H1 (cell line): Measurements from ENCODE around the gene SNAPC2.
A peak's percentile ranks its signal among the peaks of the same experiment; 100 is the strongest.

Source experiments
- CHD1 ChIP-seq: IDR thresholded peaks from 2 replicates; pipeline ENCODE4 v1.6.1; 2012; ENCODE audit warnings: low read depth, low read length, improper control_type of control experiment
- CHD2 ChIP-seq: IDR thresholded peaks from 2 replicates; pipeline ENCODE4 v1.6.1; 2012; ENCODE audit warnings: low read length, improper control_type of control experiment
- CREB1 ChIP-seq: IDR thresholded peaks from 2 replicates; pipeline ENCODE4 v1.6.1; 2012; ENCODE audit warnings: inconsistent platforms
- CTCF ChIP-seq, 3 experiments: IDR thresholded peaks; 1 replicate in 2 of 3; 2 replicates in 1 of 3; pipeline versions ENCODE4 v1.5.1 to v1.6.1; 2011; ENCODE audit warnings: low read length in 3 of 3, mild to moderate bottlenecking in 3 of 3, inconsistent platforms in 2 of 3, low read depth in 1 of 3, moderate library complexity in 1 of 3; ENCODE audit not compliant: insufficient read depth in 1 of 3; ENCODE audit errors: control extremely low read depth in 1 of 3
- EP300 ChIP-seq, 2 experiments: IDR thresholded peaks; 1 replicate in 1 of 2; 2 replicates in 1 of 2; pipeline ENCODE4 v1.6.1; 2011 to 2012; ENCODE audit warnings: low read depth in 2 of 2, low read length in 2 of 2, mild to moderate bottlenecking in 2 of 2, borderline replicate concordance in 1 of 2, inconsistent platforms in 1 of 2, moderate library complexity in 1 of 2
- EZH2 ChIP-seq: fragments of 200-600 bp; sonication (generic); IDR thresholded peaks from 2 replicates; pipeline ENCODE4 v1.7.1; 2012; ENCODE audit warnings: low read depth, mild to moderate bottlenecking, moderate library complexity, low read length, inconsistent platforms; ENCODE audit not compliant: severe bottlenecking
- FOSL1 ChIP-seq: IDR thresholded peaks from 2 replicates; pipeline ENCODE4 v1.6.1; 2011; ENCODE audit warnings: mild to moderate bottlenecking, low read depth, low read length, moderate library complexity; ENCODE audit not compliant: insufficient read depth
- HDAC2 ChIP-seq, 2 experiments: fragments of 300-600 bp in 1 of 2; sonication (generic) in 1 of 2; IDR thresholded peaks; 2 replicates each; pipeline ENCODE4 v1.6.1; 2011 to 2012; ENCODE audit warnings: low read depth in 2 of 2, low read length in 2 of 2, mild to moderate bottlenecking in 2 of 2, moderate library complexity in 2 of 2, borderline replicate concordance in 1 of 2, inconsistent platforms in 1 of 2
- JUN ChIP-seq: IDR thresholded peaks from 2 replicates; pipeline ENCODE4 v1.6.1; 2011; ENCODE audit warnings: low read depth, mild to moderate bottlenecking, improper control_type of control experiment, low read length
- MAFK ChIP-seq: IDR thresholded peaks from 2 replicates; pipeline ENCODE4 v1.6.1; 2012; ENCODE audit warnings: low read depth, mild to moderate bottlenecking, improper control_type of control experiment, low read length
- MAX ChIP-seq: IDR thresholded peaks from 2 replicates; pipeline ENCODE4 v1.6.1; 2012; ENCODE audit warnings: inconsistent platforms
- NANOG ChIP-seq: IDR thresholded peaks from 2 replicates; pipeline ENCODE4 v1.6.1; 2011; ENCODE audit warnings: low read length, low read depth, mild to moderate bottlenecking, inconsistent platforms; ENCODE audit not compliant: insufficient read depth, poor library complexity, severe bottlenecking
- SIN3A ChIP-seq, 2 experiments: IDR thresholded peaks in 1 of 2; conservative IDR thresholded peaks in 1 of 2; 2 replicates each; pipeline ENCODE4 v1.6.1; 2011 to 2012; ENCODE audit warnings: low read length in 2 of 2, improper control_type of control experiment in 1 of 2, low read depth in 1 of 2, mild to moderate bottlenecking in 1 of 2

GRCh38 chr19:7904074-7905020, 15.8 kb upstream of the SNAPC2 start:
- TF ChIP-seq CTCF (IDR thresholded peaks at IDR 0.05; ENCODE audit: control extremely low read depth in 1 of 3, insufficient read depth in 1 of 3, low read depth in 1 of 3, low read length in 3 of 3) (no peak), SIN3A (conservative IDR thresholded peaks at IDR 0.05 in 1 of 2, IDR thresholded peaks at IDR 0.05 in 1 of 2; ENCODE audit: low read depth in 1 of 2, low read length in 2 of 2) (0 out of 4 replicates have a peak, but pooled peaks of 1 of the 2 experiments have one; percentile 60), FOSL1 (no peak), EP300 (IDR thresholded peaks at IDR 0.05; ENCODE audit: borderline replicate concordance in 1 of 2, low read depth in 2 of 2, low read length in 2 of 2) (no peak), HDAC2 (IDR thresholded peaks at IDR 0.05; ENCODE audit: borderline replicate concordance in 1 of 2, low read depth in 2 of 2, low read length in 2 of 2) (peak in 1 of 2 experiments; percentile 50; a peak in 1 of 4 replicates), JUN (no peak), MAX (0 out of 2 replicates have a peak, but pooled peaks have one; percentile 13), NANOG (no peak), CREB1 (no peak), CHD2 (no peak), MAFK (no peak), EZH2 (no peak), CHD1 (no peak)
